GM21447 (cell line): ENCODE results near the gene MLPH.
"Not testable (repeated sequence)": the region's sequence is repeated elsewhere in the genome, so short reads cannot be mapped to it uniquely, and the experiment has no call there.

Experiments used
- ATAC-seq: cut with Tn5 transposase; IDR thresholded peaks from one replicate; pipeline ENCODE4 v1.9.1; 2021; ENCODE audit not compliant: unreplicated experiment

MLPH gene

DNA sequence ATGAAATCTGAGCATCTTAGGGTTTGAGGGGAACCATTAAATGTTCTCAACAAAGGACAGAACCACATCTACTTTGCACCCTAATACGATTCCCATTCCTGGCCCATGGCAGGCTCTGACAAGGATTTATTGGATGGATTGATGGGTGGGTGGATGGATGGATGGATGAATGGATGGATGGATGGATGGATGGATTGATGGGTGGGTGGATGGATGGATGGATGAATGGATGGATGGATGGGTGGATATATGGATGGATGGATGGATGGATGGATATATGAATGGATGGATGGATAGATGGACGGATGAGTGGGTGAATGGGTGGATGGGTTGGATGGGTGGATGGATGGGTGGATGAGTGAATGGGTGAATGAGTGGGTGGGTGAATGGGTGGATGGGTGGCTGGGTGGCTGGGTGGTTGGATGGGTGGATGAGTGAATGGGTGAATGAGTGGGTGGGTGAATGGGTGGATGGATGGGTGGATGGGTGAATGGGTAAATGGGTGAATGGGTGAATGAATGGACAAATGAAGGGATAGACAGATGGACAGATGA lies 29.6 kb upstream of the MLPH start:
- no peak for ATAC-seq

DNA sequence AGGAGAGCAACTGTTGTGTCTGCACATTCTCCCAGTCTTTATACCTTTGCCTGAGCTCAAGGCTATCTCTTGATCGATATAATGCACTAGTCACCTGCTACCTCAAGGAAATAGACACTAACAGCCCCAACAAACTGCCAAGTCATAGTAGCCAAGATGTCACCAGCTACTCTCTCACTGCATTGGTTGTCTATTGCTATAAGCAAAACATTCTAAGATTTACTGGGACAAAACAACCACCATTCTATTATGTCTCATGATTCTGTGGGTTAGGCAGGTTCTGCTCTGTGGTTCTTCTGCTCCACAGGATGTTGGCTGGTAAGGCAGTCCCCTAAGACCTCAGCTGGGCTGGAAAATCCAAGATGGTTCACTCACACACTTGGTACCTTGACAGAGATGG lies 28.5 kb upstream of the MLPH start:
- ATAC-seq, result no peak

DNA sequence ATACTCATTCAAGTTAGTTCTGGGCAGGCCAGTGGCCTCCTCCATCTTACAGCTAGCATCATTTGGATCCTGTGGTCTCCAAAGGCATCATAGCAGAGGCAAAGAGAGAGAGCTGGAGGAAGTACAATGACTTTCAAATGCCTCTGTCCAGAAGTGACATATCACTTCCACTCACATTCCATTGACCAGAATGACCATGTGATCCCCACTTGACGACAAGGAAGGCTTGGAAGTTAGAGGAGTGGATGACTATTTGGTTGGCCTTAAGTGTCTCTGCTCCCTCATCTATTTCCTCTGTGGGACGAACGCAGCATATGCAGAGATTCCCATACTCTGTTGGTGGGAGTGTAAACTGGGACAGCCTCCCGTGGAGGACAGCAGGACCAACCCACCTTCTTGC lies 27.8 kb upstream of the MLPH start:
- ATAC-seq, result no peak

DNA sequence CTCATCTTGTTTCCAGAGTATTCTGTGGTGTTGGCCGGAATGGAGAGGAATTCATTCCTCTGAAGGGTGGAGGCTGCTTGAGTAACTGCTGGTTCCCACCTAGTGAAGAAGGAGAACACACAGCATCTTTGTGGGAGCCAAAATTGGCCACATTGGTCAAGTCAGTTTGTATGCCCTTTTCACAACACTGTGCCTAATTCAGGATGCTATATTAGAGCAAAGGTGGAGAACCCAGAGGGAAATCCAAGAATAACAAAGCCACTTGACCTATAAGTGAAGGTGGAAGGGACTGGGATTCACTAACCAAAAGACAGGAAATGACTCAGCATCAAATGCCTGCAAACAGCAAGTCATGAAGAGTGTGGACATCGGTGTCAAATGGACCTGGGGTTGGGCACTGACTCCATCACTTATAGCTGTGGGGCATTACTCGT lies 27.3 kb upstream of the MLPH start:
- no peak for ATAC-seq

DNA sequence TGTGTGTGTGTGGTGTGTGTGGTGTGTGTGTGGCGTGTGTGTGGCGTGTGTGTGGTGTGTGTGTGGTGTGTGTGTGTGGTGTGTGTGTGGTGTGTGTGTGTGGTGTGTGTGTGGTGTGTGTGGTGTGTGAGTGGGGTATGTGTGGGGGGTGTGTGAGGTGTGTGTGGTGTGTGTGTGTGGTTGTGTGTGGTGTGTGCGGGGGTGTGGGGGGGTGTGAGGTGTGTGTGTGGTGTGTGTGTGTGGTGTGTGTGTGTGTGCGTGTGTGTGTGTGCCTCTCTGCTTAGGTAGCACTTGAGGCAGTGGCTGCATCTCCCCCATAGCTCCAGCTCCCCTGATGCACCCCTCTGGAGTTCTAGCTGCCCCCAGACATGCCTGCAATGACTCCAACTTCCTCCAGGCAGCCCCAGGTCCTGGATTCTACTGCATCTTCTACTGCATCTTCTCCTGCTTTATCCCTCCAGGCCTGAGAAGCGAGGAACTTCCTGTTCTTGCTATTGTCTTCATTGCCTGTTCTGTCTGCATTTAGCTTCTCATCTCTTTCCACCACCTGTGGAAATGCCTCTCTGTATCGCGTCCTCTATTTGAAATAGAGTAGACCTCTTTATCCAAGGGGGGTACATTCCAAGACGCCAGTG lies 22.2 kb upstream of the MLPH start:
- no peak for ATAC-seq

DNA sequence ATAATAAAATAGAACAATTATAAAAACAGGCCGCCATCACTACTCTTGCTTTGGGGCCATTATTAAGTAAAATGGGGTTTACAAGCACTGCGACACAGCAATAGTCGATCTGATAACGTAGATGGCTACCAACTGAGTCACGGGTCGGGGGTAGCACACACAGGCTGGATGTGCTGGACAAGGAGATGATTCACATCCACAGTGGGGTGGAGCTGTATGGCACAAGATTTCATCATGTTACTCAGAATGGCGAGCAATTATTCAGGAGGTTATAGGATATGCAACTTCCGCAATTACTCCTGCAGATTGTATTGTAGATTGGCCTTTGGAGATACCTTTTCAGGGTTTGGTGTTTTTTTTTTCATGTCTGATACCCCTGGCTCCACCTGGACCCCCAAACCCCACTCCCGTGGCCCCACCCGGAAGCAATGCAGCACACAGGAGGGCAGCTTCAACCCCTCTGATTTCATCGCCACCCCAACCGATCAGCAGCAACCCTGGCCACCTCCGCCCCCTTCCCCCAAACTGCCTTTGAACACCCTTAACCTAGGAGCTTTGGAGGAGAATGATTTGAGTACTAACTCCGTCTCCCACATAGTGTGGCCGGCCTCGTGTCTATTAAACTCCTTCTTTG lies 21.4 kb upstream of the MLPH start:
- no peak for ATAC-seq

DNA sequence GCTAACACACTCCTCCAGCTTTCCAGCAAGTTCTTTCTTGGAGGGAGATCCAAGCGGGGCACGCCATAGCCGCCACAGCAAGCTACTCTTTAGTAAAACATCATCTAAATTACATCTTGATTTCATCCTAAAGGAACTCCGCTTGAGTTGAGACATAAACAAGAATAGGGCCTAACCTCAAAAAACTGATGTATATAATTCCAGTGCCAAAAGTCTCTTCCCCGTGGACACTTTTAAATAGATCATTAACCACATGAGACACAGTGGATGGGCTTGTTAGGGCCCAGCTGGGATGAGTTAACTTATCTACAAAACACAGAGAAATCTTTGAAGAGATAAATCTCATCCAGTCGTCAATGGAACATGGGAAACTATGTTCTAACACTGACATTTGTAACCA lies 20.8 kb upstream of the MLPH start:
- ATAC-seq, result no peak

DNA sequence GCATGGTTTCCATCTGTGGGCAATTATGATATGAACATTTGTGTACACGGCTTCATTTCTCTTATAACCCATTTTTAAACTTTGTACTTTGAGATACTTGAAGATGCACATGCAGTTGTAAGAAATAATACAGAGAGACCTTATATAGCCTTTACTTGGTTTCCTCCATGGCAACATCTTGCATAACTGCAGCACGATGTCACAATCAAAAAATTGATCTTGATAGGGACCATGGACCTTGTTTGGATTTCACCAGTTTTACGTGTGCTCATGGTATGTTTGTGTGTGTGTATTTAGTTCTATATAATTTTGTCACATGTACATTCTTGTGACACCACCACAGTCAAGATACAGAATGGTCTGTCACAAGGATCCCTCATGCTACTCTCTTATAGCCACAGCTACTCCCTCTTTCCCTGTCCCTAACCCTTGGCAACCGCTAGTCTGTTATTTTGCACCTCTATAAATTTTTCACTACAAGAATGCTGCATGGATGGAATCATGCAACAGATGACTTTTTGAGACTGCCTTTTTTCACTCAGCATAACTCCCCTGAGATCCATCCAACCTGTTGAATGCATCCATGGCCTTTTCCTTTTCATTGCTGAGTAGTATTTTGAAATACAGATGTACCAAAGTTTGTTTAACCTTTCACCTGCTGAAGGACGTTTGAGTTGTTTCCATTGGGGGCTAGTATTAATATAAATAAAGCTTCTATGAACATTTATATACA lies 19.4 kb upstream of the MLPH start:
- ATAC-seq, result no peak

DNA sequence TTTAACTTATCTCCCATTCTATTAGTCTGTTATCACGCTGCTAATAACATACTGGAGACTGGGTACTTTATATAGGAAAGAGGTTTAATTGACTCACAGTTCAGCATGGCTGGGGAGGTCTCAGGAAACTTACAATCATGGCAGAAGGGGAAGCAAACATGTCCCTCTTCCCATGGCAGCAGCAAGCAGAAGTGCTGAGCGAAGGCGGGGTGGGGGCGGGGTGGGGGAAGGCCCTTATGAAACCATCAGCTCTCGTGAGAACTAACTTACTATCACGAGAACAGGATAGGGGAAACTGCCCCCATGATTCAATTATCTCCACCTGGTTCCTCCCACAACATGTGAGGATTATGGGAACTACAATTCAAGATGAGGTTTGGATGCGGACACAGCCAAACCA lies 17.6 kb upstream of the MLPH start:
- ATAC-seq, result not testable (repeated sequence)

DNA sequence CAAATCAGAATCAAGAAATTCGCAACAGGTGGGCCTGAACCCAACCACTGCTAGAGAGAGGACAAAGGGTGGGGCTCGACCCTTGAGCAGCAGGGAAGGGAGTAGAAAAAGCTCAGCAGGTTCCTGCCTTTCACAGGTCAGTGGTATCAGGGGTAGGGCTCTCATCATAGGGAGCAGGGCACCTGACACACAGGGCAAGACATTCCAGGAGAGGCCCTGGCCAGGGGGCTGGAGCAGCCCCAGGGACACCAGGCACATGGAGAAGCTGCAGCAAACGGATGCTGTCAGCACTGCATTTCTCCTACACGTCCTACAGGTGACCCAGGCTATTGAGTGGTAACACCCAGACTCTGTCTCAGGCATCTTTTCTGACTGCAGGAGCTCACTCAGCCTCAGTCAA lies 17.2 kb upstream of the MLPH start:
- ATAC-seq, result no peak

DNA sequence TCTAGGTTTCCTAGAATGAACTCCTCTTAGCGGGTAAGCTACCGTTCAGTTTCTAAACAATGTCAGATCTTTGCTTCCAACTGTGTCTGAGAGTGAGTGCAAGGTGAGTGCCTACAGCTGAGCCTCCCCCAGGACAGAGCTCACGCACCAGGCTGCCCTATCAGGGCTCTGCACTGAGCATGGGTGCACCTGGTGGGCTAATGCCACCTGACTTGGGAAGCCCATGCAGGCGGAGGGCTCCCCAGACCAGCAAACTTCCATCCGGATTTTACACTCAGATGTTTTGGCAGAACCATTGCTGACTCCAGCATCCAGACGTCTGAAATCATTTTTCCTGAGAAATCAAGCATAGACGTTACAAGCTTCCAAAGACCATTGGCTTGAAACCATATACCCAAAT lies 16.1 kb upstream of the MLPH start:
- ATAC-seq, result no peak

DNA sequence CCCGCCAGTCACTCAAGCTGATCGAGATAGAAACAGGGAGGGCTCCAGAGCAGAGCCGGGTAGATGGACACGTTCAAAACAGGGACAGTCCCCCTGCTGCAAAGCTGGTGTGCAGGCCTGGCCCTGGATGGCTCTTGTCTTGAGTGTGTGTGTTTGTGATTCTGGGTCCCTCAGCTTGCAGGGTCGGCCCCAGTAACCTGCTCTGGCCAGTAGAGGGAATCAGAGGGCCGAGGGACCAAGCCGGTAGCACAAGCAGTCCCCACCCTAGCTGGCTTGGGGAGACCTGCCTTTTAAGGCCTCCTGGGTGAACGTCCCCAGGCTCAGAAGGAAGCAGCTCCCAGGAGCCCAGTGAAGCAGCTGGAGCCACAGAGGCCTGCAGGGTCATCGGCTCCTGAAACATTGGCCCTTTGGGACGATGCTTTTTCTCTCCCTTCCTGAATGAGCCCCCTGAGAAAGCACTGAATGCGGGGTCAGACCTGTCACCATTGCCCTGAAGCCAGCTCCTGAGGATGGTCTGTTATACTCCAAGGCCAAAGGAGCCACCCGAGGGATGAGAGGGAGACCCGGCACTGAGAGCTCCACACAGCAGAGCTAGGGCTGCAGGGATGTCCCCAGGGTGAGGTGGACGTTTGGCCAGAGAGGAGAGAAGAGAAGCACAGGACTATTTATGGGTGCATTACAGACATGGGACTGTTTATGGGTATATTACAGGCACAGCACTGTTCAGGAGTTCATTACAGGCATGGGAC lies 15.4 kb upstream of the MLPH start:
- no peak for ATAC-seq

DNA sequence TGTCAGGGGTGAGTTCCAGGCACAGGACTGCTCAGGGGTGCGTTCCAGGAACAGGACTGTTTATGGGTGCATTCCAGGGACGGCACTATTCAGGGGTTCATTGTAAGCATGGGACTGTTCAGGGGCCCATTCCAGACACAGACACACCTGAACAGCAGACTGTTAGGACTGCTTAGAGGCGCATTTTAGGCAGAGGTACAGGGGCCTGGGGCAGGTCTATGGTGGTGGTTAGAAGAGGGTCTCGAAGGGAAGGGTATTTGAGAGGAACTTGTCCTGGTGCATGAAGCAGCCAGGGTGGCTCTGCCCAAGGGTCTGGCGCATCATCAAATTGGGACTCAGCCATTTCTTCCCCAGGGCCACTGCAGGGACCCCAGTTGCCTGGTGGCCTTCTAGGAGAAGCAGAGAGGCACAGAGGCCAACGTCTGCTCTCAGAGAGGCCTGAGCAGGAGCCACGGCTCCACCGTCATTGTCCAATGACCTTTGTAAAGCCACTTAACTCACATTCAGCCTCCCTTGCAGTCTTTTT lies 14.8 kb upstream of the MLPH start:
- no peak for ATAC-seq

DNA sequence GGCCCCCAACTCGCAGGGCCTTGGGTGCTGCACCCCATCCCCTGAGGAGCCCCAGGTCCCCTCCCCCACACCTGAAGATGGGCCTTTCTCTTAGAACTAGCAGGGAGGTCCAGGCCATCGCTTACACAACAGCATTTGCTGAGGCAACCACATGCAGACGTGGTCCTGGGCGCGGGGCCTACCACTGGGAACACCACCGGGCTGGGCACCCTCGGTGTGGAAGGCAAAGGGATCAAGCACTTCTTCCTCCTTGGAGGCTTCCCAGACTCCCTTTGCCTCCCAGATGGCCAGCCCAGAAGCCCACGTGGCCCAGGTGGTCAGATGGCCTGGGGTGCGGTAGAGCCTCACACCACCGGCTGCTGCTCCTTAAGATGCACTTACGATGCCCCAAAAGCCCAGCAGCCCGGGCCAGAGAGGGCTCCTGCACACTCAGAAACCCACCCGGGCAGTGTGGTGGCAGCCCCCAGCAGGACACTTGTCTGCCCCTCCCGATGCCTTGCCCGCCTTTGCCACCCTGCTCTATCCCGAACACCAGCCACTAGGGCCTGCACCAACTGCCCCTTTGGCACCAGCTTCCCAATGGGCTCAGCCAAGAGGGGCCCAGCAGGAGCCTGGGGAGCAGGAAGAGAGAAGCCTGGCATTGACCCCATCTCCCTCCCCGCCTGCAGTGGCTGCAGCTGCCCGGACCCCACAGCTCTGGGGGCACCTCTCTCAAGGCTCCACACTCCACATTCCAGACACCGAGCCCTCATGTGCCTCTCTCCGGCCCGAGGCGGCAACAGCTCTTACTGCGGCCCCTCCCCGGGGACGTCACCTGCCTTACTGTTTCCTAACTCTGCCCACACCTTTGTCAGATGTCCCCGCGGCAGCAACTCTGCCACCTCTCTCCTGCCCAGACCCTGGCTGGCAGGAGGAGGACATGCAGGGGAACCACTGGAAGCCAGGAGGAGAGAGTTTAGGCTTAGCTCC lies 13.9 kb upstream of the MLPH start:
- no peak for ATAC-seq

DNA sequence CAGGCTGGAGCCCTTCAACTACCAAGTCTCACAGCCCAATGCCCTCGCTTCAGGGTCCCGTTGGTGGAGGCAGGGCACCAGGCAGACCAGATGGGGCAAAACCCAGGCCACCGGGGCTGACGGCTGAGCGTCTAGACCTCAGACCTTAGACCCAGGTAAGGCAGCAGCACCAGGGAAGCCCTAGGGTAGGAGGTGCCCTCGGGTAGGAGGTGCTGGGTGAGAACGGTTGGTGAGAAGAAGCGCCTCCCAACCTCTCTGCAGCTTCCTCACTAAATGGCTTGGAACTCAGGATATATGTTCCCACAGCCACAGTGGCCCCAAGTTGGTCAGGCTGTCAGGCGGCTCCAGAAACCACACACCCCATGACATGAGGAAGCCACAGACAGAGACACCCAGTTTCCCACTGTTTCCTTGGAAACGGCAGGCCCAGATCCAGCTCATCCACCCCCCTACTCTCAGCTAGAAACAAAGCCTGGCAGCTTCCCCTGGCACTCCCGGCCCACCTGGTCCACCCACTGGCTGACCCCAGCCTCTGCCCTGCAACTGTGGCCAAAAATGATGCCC lies 13.1 kb upstream of the MLPH start:
- no peak for ATAC-seq

DNA sequence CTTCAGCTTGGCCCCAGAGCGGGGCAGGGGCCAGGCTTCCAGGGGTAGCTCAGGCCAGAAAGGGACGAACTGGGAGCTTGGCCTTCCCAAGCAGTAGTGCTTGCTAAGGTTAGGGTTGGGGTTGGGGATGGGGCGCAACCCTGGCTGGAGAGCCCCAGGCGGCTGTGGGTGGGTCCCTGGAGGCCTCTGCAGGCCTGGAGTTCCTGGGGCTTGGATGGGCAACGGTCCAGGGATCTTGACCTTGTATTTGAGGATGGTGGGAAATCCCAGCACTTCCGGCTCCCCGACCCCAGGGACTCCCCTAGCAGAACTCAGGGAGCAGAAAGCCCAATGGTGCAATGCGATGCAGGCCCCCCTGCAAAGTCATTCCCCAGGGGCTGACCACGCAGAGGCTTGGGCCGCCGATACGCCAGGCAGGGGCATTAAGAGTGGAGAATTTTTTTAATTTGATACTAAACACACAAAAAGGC lies 12.6 kb upstream of the MLPH start:
- no peak for ATAC-seq

DNA sequence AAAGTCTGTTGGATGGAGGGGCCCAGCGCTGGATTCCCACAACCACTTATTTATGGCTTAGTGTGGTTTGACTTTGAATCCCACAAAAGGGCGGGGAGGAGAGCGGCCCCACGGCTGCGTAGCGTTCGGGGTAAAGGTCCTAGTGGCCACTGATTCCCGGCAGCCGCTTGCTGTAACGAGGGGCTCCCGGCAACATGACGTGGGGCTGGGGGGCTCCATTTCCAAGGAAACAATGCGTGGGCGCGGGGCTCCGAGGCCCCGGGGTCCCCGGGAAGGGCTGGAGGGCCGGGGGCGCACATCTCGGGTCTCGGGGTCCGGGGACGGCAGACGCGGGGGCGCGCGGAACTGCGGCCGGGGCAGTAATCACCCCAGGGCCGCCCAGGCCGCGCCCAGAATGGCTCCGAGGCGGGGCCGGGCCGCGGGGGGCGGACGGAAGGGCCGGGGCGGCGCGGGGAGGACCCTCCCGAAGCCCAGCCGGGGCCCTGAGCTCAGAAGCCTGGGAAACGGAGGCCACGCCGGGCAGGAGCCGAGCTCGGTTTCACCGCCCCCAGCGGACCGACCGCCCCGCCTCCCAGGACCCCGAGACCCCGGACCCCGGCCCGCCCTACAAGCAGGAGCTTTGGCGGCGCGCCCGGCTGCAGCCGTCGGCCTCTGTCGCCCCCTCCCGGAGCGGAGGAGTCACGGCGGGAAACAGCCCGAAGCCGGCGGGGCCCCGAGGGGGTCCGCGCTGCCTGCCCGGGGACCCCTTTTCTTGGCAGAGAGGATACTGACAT lies 11.9 kb upstream of the MLPH start:
- peak; percentile 69 for ATAC-seq

DNA sequence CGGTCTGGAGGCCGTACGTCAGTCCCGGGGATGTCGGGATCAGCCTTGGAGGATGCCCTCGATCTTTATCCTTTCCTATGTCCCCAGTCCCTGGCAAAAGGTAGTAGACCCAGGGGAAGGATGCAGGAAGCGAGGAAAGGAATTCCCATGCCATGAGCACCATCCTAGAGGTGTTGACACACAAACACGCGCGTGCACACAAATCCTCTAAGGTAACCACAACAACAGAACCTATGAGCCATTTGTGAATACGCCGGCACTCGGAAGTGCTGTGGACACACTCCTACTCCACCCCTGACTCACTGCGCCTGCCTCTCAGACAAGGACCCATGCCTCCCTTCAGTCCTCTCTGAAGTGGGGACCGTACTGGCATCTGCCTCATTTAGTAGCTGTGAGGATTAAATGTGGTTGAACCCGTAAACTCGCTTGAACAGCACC lies 11.3 kb upstream of the MLPH start:
- ATAC-seq, result peak; percentile 13

DNA sequence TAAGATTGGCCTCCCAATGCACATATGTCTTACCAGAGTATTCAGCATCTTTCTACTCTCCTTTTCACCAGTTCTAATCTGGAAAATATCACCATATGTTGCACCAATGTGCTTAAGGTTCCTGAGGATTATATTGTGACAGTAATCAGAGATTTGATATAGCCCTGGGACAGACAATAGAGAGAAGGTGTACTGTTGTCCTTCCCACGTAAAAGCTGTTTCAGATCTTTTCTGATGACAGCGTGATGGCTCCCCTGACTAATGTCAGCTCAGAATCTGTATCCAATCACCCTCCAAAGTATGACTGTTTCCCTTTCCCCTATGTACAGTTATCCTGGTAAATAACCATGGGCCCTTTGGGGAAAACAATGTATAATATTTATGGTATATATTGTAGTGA lies 9.0 kb upstream of the MLPH start:
- no peak for ATAC-seq
